HG03432 (cell line): ENCODE data around the gene HIC2.
"Not testable (repeated sequence)": the region's sequence is repeated elsewhere in the genome, so short reads cannot be mapped to it uniquely, and the experiment has no call there.

Experiments used
- ATAC-seq: cut with Tn5 transposase; IDR thresholded peaks from one replicate; pipeline ENCODE4 v1.9.1; 2021; ENCODE audit warnings: mild to moderate bottlenecking, moderate library complexity; ENCODE audit not compliant: unreplicated experiment

The HIC2 gene

GRCh38 chr22:21489149-21489680 is 72.0 kb downstream of the HIC2 start:
- ATAC-seq, result not testable (repeated sequence)

- not testable (repeated sequence) for ATAC-seq
These were observed 73.4 kb downstream of the HIC2 start for GRCh38 chr22:21490556-21490955.

- ATAC-seq, result not testable (repeated sequence)
These were observed 75.1 kb downstream of the HIC2 start for GRCh38 chr22:21492271-21492670.

GRCh38 chr22:21493789-21494782 is 76.9 kb downstream of the HIC2 start:
- not testable (repeated sequence) for ATAC-seq

- not testable (repeated sequence) for ATAC-seq
These were observed 80.8 kb downstream of the HIC2 start for GRCh38 chr22:21497984-21498383.

- ATAC-seq, result not testable (repeated sequence)
These were observed 81.3 kb downstream of the HIC2 start for GRCh38 chr22:21498489-21498888.

GRCh38 chr22:21499623-21500506 is 82.7 kb downstream of the HIC2 start:
- ATAC-seq, result not testable (repeated sequence)
